PFSK-1 (cell line): ENCODE measurements around the gene ATXN2.

Experiments
- SIN3A ChIP-seq: IDR thresholded peaks from 2 replicates; pipeline ENCODE4 v1.6.1; 2012; ENCODE audit warnings: mild to moderate bottlenecking, low read length, moderate library complexity, borderline replicate concordance; ENCODE audit not compliant: insufficient read depth
- TAF1 ChIP-seq: IDR thresholded peaks from 2 replicates; pipeline ENCODE4 v1.6.1; 2012; ENCODE audit warnings: low read length, control low read depth, borderline replicate concordance; ENCODE audit not compliant: insufficient read depth
- TF ChIP-seq, protein P1 (sequence below), 2 experiments: IDR thresholded peaks; 2 replicates each; pipeline versions ENCODE4 v1.6.1 to v1.8.0; 2011 to 2012; ENCODE audit warnings: low read depth in 2 of 2, low read length in 2 of 2, control low read depth in 1 of 2, inconsistent platforms in 1 of 2, mild to moderate bottlenecking in 1 of 2, moderate library complexity in 1 of 2; ENCODE audit not compliant: insufficient read depth in 1 of 2

DNA sequence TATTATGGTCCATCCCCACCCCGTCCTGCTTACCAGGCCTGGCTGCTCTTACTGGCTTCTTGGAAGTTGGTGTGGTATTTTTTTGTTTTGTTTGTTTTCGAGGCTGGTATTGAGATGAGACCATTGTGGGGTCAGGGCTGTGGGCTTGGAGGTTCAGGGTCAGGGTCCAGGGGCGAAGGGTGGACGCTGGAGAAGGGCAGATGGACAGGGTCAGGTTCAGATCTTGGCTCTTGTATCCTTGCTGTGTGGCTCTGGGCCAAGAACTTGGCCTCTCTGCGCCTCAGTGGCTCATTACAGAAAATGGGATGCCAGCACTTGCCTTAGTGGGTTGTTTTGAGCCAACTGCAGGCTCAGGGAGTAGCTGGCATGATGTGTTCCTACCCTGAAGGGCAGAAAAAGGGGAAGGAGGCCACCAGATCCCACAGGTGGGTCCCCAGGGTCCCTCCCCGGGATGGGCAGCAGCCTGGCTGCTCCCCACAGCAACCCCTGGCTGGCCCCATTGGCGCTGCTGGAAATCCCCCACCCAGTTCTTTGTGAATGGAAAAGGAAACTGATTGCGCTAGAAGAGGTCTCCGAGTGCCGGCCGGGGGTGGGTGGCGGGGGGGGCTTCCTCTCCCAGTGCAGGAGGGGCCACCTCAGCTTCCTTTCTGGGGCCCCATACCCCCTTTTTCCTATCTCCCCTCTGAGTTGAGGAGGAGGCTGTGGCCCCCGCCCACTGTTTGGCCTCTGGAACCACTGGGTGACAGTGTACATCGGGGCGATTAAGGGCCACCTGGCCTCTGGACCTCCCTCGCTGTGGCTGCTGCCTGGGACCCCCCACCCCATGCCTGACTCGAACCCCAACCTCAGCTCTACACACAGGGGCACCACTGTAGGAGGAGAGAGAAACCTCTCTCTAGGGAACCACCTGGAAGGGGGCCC lies 168.4 kb downstream of the ATXN2 start:
- TF ChIP-seq, protein P1, sequence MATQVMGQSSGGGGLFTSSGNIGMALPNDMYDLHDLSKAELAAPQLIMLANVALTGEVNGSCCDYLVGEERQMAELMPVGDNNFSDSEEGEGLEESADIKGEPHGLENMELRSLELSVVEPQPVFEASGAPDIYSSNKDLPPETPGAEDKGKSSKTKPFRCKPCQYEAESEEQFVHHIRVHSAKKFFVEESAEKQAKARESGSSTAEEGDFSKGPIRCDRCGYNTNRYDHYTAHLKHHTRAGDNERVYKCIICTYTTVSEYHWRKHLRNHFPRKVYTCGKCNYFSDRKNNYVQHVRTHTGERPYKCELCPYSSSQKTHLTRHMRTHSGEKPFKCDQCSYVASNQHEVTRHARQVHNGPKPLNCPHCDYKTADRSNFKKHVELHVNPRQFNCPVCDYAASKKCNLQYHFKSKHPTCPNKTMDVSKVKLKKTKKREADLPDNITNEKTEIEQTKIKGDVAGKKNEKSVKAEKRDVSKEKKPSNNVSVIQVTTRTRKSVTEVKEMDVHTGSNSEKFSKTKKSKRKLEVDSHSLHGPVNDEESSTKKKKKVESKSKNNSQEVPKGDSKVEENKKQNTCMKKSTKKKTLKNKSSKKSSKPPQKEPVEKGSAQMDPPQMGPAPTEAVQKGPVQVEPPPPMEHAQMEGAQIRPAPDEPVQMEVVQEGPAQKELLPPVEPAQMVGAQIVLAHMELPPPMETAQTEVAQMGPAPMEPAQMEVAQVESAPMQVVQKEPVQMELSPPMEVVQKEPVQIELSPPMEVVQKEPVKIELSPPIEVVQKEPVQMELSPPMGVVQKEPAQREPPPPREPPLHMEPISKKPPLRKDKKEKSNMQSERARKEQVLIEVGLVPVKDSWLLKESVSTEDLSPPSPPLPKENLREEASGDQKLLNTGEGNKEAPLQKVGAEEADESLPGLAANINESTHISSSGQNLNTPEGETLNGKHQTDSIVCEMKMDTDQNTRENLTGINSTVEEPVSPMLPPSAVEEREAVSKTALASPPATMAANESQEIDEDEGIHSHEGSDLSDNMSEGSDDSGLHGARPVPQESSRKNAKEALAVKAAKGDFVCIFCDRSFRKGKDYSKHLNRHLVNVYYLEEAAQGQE (IDR thresholded peaks at IDR 0.05; ENCODE audit: insufficient read depth in 1 of 2, low read depth in 2 of 2, low read length in 2 of 2) = no peak
- TF ChIP-seq TAF1 = no peak
- TF ChIP-seq SIN3A = no peak
